Measurements from ENCODE around the gene AFAP1. TPM values are rescaled to one million over a fixed set of nuclear protein-coding genes. Genes with fewer than 3 reads are reported as not detected.
A peak's percentile ranks its signal among the peaks of the same experiment; 100 is the strongest.

Gene AFAP1
- total RNA-seq, 5 donors from 2014 or later (not counting 1 experiment from before 2014, with no cell fraction given) = 4.8 to 34.8 (median 20.3) TPM

- CTCF ChIA-PET = no interaction called here
- H3K27ac ChIP-seq (ENCODE audit: low read length) = no peak overlapping the region
Observed at GRCh38 chr4:7966281-7967062, 26.8 kb upstream of the AFAP1 start.

GRCh38 chr4:7964890-7965662, 25.4 kb upstream of the AFAP1 start:
- 81% methylated on average over 9 of the region's 23 CpGs for WGBS (ENCODE audit: insufficient coverage)
- H3K36me3 Mint-ChIP-seq = no peaks in the 10 kb centered on the region
- H3K27me3 ChIP-seq (replicated peaks in 1 of 2; ENCODE audit: control insufficient read depth in 2 of 2, extremely low read depth in 1 of 2, insufficient read depth in 2 of 2, low read length in 1 of 2) = peaks cover 0 to 4% of the 10 kb centered on the region in 2 experiments
- peak overlapping the region; percentile 83 for H3K27ac ChIP-seq (ENCODE audit: low read length)
- H3K4me3 Mint-ChIP-seq = no peak overlapping the region
- H3K27ac Mint-ChIP-seq = peak overlapping the region; percentile 66 to 73
- no peaks in the 10 kb centered on the region for H3K36me3 ChIP-seq (ENCODE audit: control insufficient read depth in 2 of 2, extremely low read depth in 1 of 2, insufficient read depth in 1 of 2, low read length in 1 of 2)
- peak in 29 of 35 experiments; percentile 18 to 85 (median 38) for DNase-seq
- no peaks in the 10 kb centered on the region for H3K9me3 ChIP-seq
- peak in 2 of 4 experiments; percentile 10 to 55 for ATAC-seq (replicated peaks in 1 of 4)
- CTCF ChIA-PET = no interaction called here
- H3K4me3 ChIP-seq (ENCODE audit: control insufficient read depth in 1 of 2, extremely low read depth in 1 of 2, low read length in 1 of 2) = no peak overlapping the region
- H3K4me1 ChIP-seq (ENCODE audit: control insufficient read depth in 1 of 2, extremely low read depth in 1 of 2, insufficient read depth in 2 of 2, low read length in 2 of 2) = peaks cover 0 to 86% of the 10 kb centered on the region in 2 experiments
- H3K4me1 Mint-ChIP-seq = peaks cover 24 to 60% (median 45%) of the 10 kb centered on the region in 3 donors
- no peaks in the 10 kb centered on the region for H3K27me3 Mint-ChIP-seq
- no peaks in the 10 kb centered on the region for H3K9me3 Mint-ChIP-seq
- POLR2A ChIA-PET = no interaction called here

More at GRCh38 chr4:7966281-7967062, 26.8 kb upstream of the AFAP1 start:
- no peak for DNase-seq
- Mint-ChIP-seq H3K4me1 (peaks cover 28 to 62% (median 49%) of the 10 kb centered on the region in 3 donors), H3K9me3 (no peaks in the 10 kb centered on the region), H3K36me3 (no peaks in the 10 kb centered on the region), H3K27me3 (no peaks in the 10 kb centered on the region), H3K4me3 (no peak overlapping the region), H3K27ac (no peak overlapping the region)
- H3K36me3 ChIP-seq (ENCODE audit: control insufficient read depth in 2 of 2, extremely low read depth in 1 of 2, insufficient read depth in 1 of 2, low read length in 1 of 2) = no peaks in the 10 kb centered on the region
- POLR2A ChIA-PET = no interaction called here
- no peak for ATAC-seq (replicated peaks in 1 of 4)
- peaks cover 2 to 86% of the 10 kb centered on the region in 2 experiments for H3K4me1 ChIP-seq (ENCODE audit: control insufficient read depth in 1 of 2, extremely low read depth in 1 of 2, insufficient read depth in 2 of 2, low read length in 2 of 2)
- no peaks in the 10 kb centered on the region for H3K9me3 ChIP-seq
- H3K4me3 ChIP-seq (ENCODE audit: control insufficient read depth in 1 of 2, extremely low read depth in 1 of 2, low read length in 1 of 2) = no peak overlapping the region
- H3K27me3 ChIP-seq (replicated peaks in 1 of 2; ENCODE audit: control insufficient read depth in 2 of 2, extremely low read depth in 1 of 2, insufficient read depth in 2 of 2, low read length in 1 of 2) = peaks cover 0 to 4% of the 10 kb centered on the region in 2 experiments
- 82% methylated on average over 20 of the region's 37 CpGs for WGBS (ENCODE audit: insufficient coverage)

DNA sequence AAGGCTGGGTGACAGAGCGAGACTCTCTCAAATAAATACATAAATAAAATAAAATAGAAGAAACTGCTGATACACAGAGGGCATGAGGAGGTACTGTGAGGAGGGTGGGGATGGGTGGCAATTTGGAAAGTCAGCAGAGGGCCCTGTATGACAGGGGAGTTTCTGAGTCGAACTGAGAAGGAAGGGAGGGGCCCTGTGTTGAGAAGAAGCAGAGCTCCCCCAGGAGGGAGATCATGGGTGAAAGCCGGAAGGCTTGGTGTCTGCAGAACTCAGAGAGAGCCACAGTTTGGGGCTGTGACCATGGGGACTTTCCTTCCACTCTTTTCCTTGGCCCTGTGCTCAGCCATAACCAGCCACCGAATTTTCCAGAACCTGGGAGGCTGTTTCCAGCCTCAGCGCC, 24.8 kb upstream of the AFAP1 start:
- Mint-ChIP-seq H3K27ac (peak overlapping the region; percentile 66 to 73), H3K4me3 (no peak overlapping the region), H3K27me3 (no peaks in the 10 kb centered on the region), H3K36me3 (no peaks in the 10 kb centered on the region), H3K4me1 (peaks cover 18 to 54% (median 39%) of the 10 kb centered on the region in 3 donors), H3K9me3 (no peaks in the 10 kb centered on the region)
- WGBS (ENCODE audit: insufficient coverage) = 34% methylated on average over 2 of the region's 5 CpGs
- Histone ChIP-seq H3K9me3 (no peaks in the 10 kb centered on the region), H3K36me3 (ENCODE audit: control insufficient read depth in 2 of 2, extremely low read depth in 1 of 2, insufficient read depth in 1 of 2, low read length in 1 of 2) (no peaks in the 10 kb centered on the region), H3K4me1 (ENCODE audit: control insufficient read depth in 1 of 2, extremely low read depth in 1 of 2, insufficient read depth in 2 of 2, low read length in 2 of 2) (peaks cover 0 to 82% of the 10 kb centered on the region in 2 experiments), H3K27me3 (replicated peaks in 1 of 2; ENCODE audit: control insufficient read depth in 2 of 2, extremely low read depth in 1 of 2, insufficient read depth in 2 of 2, low read length in 1 of 2) (peaks cover 0 to 4% of the 10 kb centered on the region in 2 experiments), H3K4me3 (ENCODE audit: control insufficient read depth in 1 of 2, extremely low read depth in 1 of 2, low read length in 1 of 2) (no peak overlapping the region), H3K27ac (ENCODE audit: low read length) (peak overlapping the region; percentile 83)
- peak in 9 of 35 experiments; percentile 17 to 73 (median 25) for DNase-seq
- ATAC-seq (replicated peaks in 1 of 4) = peak; percentile 56 to 77 (median 74)
- ChIA-PET POLR2A (no interaction called here), CTCF (no interaction called here)

- no peak for DNase-seq
- CTCF ChIA-PET = no interaction called here
- Mint-ChIP-seq H3K9me3 (no peaks in the 10 kb centered on the region), H3K27ac (peak overlapping the region in 1 of 2 donors; percentile 5), H3K4me1 (peaks cover 14 to 50% (median 37%) of the 10 kb centered on the region in 3 donors), H3K4me3 (no peak overlapping the region), H3K27me3 (peaks cover 0 to 4% of the 10 kb centered on the region in 2 donors), H3K36me3 (no peaks in the 10 kb centered on the region)
- Histone ChIP-seq H3K27me3 (replicated peaks in 1 of 2; ENCODE audit: control insufficient read depth in 2 of 2, extremely low read depth in 1 of 2, insufficient read depth in 2 of 2, low read length in 1 of 2) (peaks cover 0 to 6% of the 10 kb centered on the region in 2 experiments), H3K4me1 (ENCODE audit: control insufficient read depth in 1 of 2, extremely low read depth in 1 of 2, insufficient read depth in 2 of 2, low read length in 2 of 2) (peaks cover 0 to 74% of the 10 kb centered on the region in 2 experiments), H3K4me3 (ENCODE audit: control insufficient read depth in 1 of 2, extremely low read depth in 1 of 2, low read length in 1 of 2) (no peak overlapping the region), H3K9me3 (no peaks in the 10 kb centered on the region), H3K36me3 (ENCODE audit: control insufficient read depth in 2 of 2, extremely low read depth in 1 of 2, insufficient read depth in 1 of 2, low read length in 1 of 2) (no peaks in the 10 kb centered on the region), H3K27ac (ENCODE audit: low read length) (no peak overlapping the region)
- 99% methylated on average over 10 of the region's 12 CpGs for whole genome bisulfite sequencing (ENCODE audit: insufficient coverage)
- POLR2A ChIA-PET = interaction anchor here in 1 of 2 donors (0.6 kb wide), 1 partner anchor 24 kb away, joined by 3 read pairs; no protein-coding TSS in a partner anchor
- ATAC-seq (replicated peaks in 1 of 4) = no peak
Observed at GRCh38 chr4:7963691-7964090, 24.0 kb upstream of the AFAP1 start.

DNA sequence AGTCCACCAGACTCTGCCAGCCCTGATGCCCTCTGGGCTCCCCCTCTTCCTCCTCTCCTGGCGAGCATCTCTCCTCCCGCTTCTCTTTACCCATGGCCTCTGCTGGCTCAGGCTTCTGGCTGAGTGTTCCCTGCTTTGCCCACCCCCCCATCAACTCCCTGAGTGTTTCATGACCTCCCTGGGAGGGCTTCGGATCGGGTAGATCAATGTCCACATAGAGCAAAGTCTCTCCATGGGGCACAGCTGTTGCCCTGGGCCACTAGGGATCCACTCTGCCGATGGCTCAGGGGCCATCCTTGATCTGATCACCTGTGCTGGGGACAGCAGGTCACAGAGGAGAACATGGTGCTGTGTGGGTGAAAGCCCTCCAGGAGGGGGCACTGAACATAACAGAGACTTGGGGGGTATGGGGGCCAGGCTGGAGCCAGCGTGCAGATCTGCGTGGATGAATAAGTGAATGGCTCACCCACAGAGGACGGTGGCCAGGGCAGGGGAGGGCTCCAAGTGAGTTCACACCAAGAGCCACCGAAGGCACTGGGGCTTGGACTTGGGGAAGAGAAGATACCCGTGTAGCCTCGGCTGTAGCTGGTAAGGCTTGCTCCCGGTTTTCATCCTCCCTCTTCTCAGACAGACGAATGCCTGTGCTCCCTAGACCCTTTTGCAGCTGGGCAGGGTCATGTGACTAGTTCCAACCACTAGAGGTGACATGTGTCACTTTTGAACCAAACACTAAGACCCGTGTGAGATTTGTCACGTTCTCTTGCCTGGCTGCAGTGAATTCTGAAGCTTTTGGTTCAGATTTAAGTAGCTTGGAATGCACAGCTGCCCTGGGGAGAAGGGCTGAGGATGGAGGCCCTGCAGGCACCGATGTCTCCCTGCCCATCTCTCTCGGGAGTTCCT, 23.2 kb upstream of the AFAP1 start:
- Mint-ChIP-seq H3K27ac (peak overlapping the region in 1 of 2 donors; percentile 36), H3K9me3 (no peaks in the 10 kb centered on the region), H3K27me3 (peaks cover 0 to 4% of the 10 kb centered on the region in 2 donors), H3K4me1 (peaks cover 14 to 43% (median 30%) of the 10 kb centered on the region in 3 donors), H3K4me3 (no peak overlapping the region), H3K36me3 (no peaks in the 10 kb centered on the region)
- Histone ChIP-seq H3K9me3 (no peaks in the 10 kb centered on the region), H3K4me3 (ENCODE audit: control insufficient read depth in 1 of 2, extremely low read depth in 1 of 2, low read length in 1 of 2) (no peak overlapping the region), H3K36me3 (ENCODE audit: control insufficient read depth in 2 of 2, extremely low read depth in 1 of 2, insufficient read depth in 1 of 2, low read length in 1 of 2) (no peaks in the 10 kb centered on the region), H3K4me1 (ENCODE audit: control insufficient read depth in 1 of 2, extremely low read depth in 1 of 2, insufficient read depth in 2 of 2, low read length in 2 of 2) (peaks cover 0 to 66% of the 10 kb centered on the region in 2 experiments), H3K27me3 (replicated peaks in 1 of 2; ENCODE audit: control insufficient read depth in 2 of 2, extremely low read depth in 1 of 2, insufficient read depth in 2 of 2, low read length in 1 of 2) (peaks cover 0 to 6% of the 10 kb centered on the region in 2 experiments), H3K27ac (ENCODE audit: low read length) (no peak overlapping the region)
- no peak for ATAC-seq (replicated peaks in 1 of 4)
- ChIA-PET CTCF (no interaction called here), POLR2A (interaction anchor here in 1 of 2 donors (0.6 kb wide), 1 partner anchor 23 kb away, joined by 3 read pairs; no protein-coding TSS in a partner anchor)
- no peak for DNase-seq
- 88% methylated on average over 13 of the region's 17 CpGs for WGBS (ENCODE audit: insufficient coverage)
